IMR-90 (cell line): ENCODE measurements around the gene CDH2. TPM values are rescaled to one million over a fixed set of nuclear protein-coding genes. Genes with fewer than 3 reads are reported as not detected.

Experiments used
- ATAC-seq: fragments of 200-7000 bp; cut with Tn5 transposase; 2 replicates; pipeline ENCODE4 v1.9.1; 2020; ENCODE audit warnings: low read depth, mild to moderate bottlenecking, moderate library complexity
- BruUV-seq: library from RNA; stranded (reverse); fragments of 400-500 nt; replicated peaks from 2 replicates; lab custom pipeline; 2021; lab: Mats Ljungman, UMichigan
- CTCF ChIA-PET: fragments of 300-600 bp; formaldehyde crosslinking; extraction: SDS; loops from one replicate; lab custom pipeline; 2021; ENCODE audit warnings: antibody characterized with exemption; lab: Yijun Ruan, JAX
- POLR2A ChIA-PET: fragments of 300-600 bp; sonication (Branson Sonifier 250); formaldehyde crosslinking; loops from one replicate; lab custom pipeline; 2022; ENCODE audit warnings: antibody characterized with exemption; ENCODE audit not compliant: unreplicated experiment; lab: Charles Lee
- DNase-seq: peaks from one replicate; pipeline ENCODE4 v3.0.0; 2013
- H2AFZ ChIP-seq: replicated peaks from 2 replicates; pipeline ENCODE3; 2013; ENCODE audit warnings: low read length, mild to moderate bottlenecking; ENCODE audit not compliant: poor library complexity
- H2AK5ac ChIP-seq: 2 replicates; pipeline ENCODE4 v1.6.1; 2013; ENCODE audit warnings: low read depth, low read length, inconsistent platforms
- H2AK9ac ChIP-seq: replicated peaks from 2 replicates; pipeline ENCODE3; 2013; ENCODE audit warnings: mild to moderate bottlenecking, low read depth, low read length, moderate library complexity; ENCODE audit not compliant: poor library complexity
- H2BK120ac ChIP-seq: 2 replicates; pipeline ENCODE4 v1.6.1; 2013; ENCODE audit warnings: low read depth, low read length, inconsistent platforms
- H2BK15ac ChIP-seq: 3 replicates; pipeline ENCODE4 v1.6.1; 2013; ENCODE audit warnings: low read depth, low read length, inconsistent platforms
- H2BK20ac ChIP-seq: 2 replicates; pipeline ENCODE4 v1.6.1; 2013; ENCODE audit warnings: low read depth, mild to moderate bottlenecking, inconsistent platforms, low read length, moderate library complexity
- H2BK5ac ChIP-seq: 2 replicates; pipeline ENCODE4 v1.6.1; 2013; ENCODE audit warnings: mild to moderate bottlenecking, low read depth, low read length, inconsistent platforms; ENCODE audit not compliant: poor library complexity, severe bottlenecking
- H3K14ac ChIP-seq: replicated peaks from 2 replicates; pipeline ENCODE4 v1.6.1; 2013; ENCODE audit warnings: low read depth, low read length, inconsistent platforms
- H3K18ac ChIP-seq: 2 replicates; pipeline ENCODE4 v1.6.1; 2013; ENCODE audit warnings: low read depth, low read length, control low read depth
- H3K23ac ChIP-seq: 2 replicates; pipeline ENCODE4 v1.6.1; 2013; ENCODE audit warnings: low read depth, low read length, inconsistent platforms
- H3K27ac ChIP-seq: 2 replicates; pipeline ENCODE4 v1.5.1; 2013; ENCODE audit warnings: mild to moderate bottlenecking, control low read depth, low read length; ENCODE audit not compliant: insufficient read depth
- H3K27me3 ChIP-seq: 2 replicates; pipeline ENCODE4 v1.6.1; 2013; ENCODE audit warnings: low read length; ENCODE audit not compliant: control insufficient read depth, insufficient read depth
- H3K36me3 ChIP-seq: 2 replicates; pipeline ENCODE4 v1.6.1; 2013; ENCODE audit warnings: low read length, mixed read lengths; ENCODE audit not compliant: control insufficient read depth, insufficient read depth
- H3K4ac ChIP-seq: 2 replicates; pipeline ENCODE4 v1.6.1; 2013; ENCODE audit warnings: low read depth, low read length, inconsistent platforms
- H3K4me1 ChIP-seq: 2 replicates; pipeline ENCODE4 v1.6.1; 2013; ENCODE audit warnings: low read length, mixed read lengths; ENCODE audit not compliant: control insufficient read depth, insufficient read depth
- H3K4me2 ChIP-seq: 2 replicates; pipeline ENCODE4 v1.6.1; 2013; ENCODE audit warnings: low read depth, mild to moderate bottlenecking, control low read depth, low read length, moderate library complexity
- H3K4me3 ChIP-seq: 2 replicates; pipeline ENCODE4 v1.5.1; 2013; ENCODE audit warnings: low read depth, mild to moderate bottlenecking, control low read depth, low read length, moderate library complexity; ENCODE audit not compliant: insufficient read depth
- H3K56ac ChIP-seq: 2 replicates; pipeline ENCODE4 v1.6.1; 2013; ENCODE audit warnings: low read length, inconsistent platforms; ENCODE audit not compliant: insufficient read depth; ENCODE audit errors: extremely low read depth
- H3K79me1 ChIP-seq, 2 experiments: 2 replicates each; pipeline ENCODE4 v1.6.1; 2013; ENCODE audit warnings: low read length in 2 of 2, inconsistent platforms in 1 of 2, low read depth in 1 of 2
- H3K9ac ChIP-seq: 2 replicates; pipeline ENCODE4 v1.6.1; 2013; ENCODE audit warnings: low read depth, low read length, control low read depth
- H3K9me1 ChIP-seq: 2 replicates; pipeline ENCODE4 v1.6.1; 2013; ENCODE audit warnings: low read length, inconsistent platforms; ENCODE audit not compliant: insufficient read depth
- H3K9me3 ChIP-seq: 2 replicates; pipeline ENCODE4 v1.6.1; 2013; ENCODE audit warnings: low read length; ENCODE audit not compliant: control insufficient read depth, insufficient read depth
- H4K20me1 ChIP-seq: 2 replicates; pipeline ENCODE4 v1.6.1; 2013; ENCODE audit warnings: low read length, inconsistent platforms; ENCODE audit not compliant: insufficient read depth
- H4K5ac ChIP-seq: 2 replicates; pipeline ENCODE4 v1.6.1; 2013; ENCODE audit warnings: mild to moderate bottlenecking, low read depth, low read length, control low read depth
- H4K8ac ChIP-seq, 2 experiments: 2 replicates each; pipeline ENCODE4 v1.6.1; 2013; ENCODE audit warnings: low read depth in 2 of 2, low read length in 2 of 2, control low read depth in 1 of 2, inconsistent platforms in 1 of 2
- H4K91ac ChIP-seq: 2 replicates; pipeline ENCODE4 v1.6.1; 2013; ENCODE audit warnings: low read depth, low read length, inconsistent platforms; ENCODE audit not compliant: insufficient read depth
- BHLHE40 ChIP-seq: fragments of 150-350 bp; IDR thresholded peaks from 2 replicates; pipeline ENCODE4 v1.6.1; 2016; ENCODE audit warnings: mild to moderate bottlenecking, low read depth, low read length
- CEBPB ChIP-seq: IDR thresholded peaks from 2 replicates; pipeline ENCODE4 v1.6.1; 2012; ENCODE audit warnings: low read depth, low read length, improper control_type of control experiment
- CHD1 ChIP-seq: IDR thresholded peaks from 2 replicates; pipeline ENCODE4 v1.6.1; 2012; ENCODE audit warnings: low read depth, low read length, improper control_type of control experiment
- CTCF ChIP-seq: conservative IDR thresholded peaks from 2 replicates; pipeline ENCODE4 v1.5.1; 2012; ENCODE audit warnings: mild to moderate bottlenecking, low read depth, low read length, improper control_type of control experiment
- MAZ ChIP-seq: IDR thresholded peaks from 2 replicates; pipeline ENCODE4 v1.6.1; 2012; ENCODE audit warnings: low read depth, mild to moderate bottlenecking, low read length, improper control_type of control experiment, moderate library complexity, borderline replicate concordance
- NFE2L2 ChIP-seq: fragments of 150-350 bp; IDR thresholded peaks from 2 replicates; pipeline ENCODE4 v1.6.1; 2016; ENCODE audit warnings: low read depth, mild to moderate bottlenecking, low read length
- POLR2A ChIP-seq: IDR thresholded peaks from 2 replicates; pipeline ENCODE4 v1.6.1; 2012; ENCODE audit warnings: mild to moderate bottlenecking, low read depth, low read length
- RAD21 ChIP-seq: IDR thresholded peaks from 2 replicates; pipeline ENCODE4 v1.6.1; 2012; ENCODE audit warnings: low read length, improper control_type of control experiment
- RCOR1 ChIP-seq: IDR thresholded peaks from 2 replicates; pipeline ENCODE4 v1.6.1; 2012; ENCODE audit warnings: mild to moderate bottlenecking, low read length, improper control_type of control experiment; ENCODE audit not compliant: insufficient replicate concordance
- RFX5 ChIP-seq: IDR thresholded peaks from 2 replicates; pipeline ENCODE4 v1.8.0; 2012; ENCODE audit warnings: low read depth, mild to moderate bottlenecking, low read length, moderate library complexity
- SMC3 ChIP-seq: fragments of 150-350 bp; IDR thresholded peaks from 2 replicates; pipeline ENCODE4 v1.6.1; 2016; ENCODE audit warnings: low read depth, mild to moderate bottlenecking, antibody characterized with exemption, low read length, moderate library complexity
- WGBS, 2 experiments: methylation state at CpG; one replicate each; pipeline versions ENCODE4 v1.1.5 to v1.1.7; 2013; ENCODE audit warnings: missing lambda C conversion rate in 2 of 2; ENCODE audit not compliant: insufficient read length in 1 of 2; ENCODE audit errors: extremely low coverage in 2 of 2; 5-methylcytosine and 5-hydroxymethylcytosine counted together
- dilution Hi-C: fragments of 300-500 bp; cut with HindIII; formaldehyde crosslinking; loops from one replicate; pipeline ENCODE4 v1.14.3; 2018; ENCODE audit warnings: low sequenced_read_pairs; ENCODE audit not compliant: unreplicated experiment
- in situ Hi-C: fragments of 300-500 bp; cut with MboI; formaldehyde crosslinking; loops from 3 replicates; pipeline ENCODE4 v1.14.3; 2019; ENCODE audit warnings: low sequenced_read_pairs, inconsistent platforms, mixed read lengths
- intact Hi-C: fragments of 100-400 bp; cut with micrococcal nuclease; formaldehyde crosslinking; loops from 2 replicates; pipeline ENCODE4 v1.10.0; 2022
- polyA plus RNA-seq, 3 experiments: library from polyadenylated mRNA; depleted of rRNA; stranded (reverse); fragments of >200 nt; gene quantifications; 2 replicates each; pipeline ENCODE4 v1.2.3, GENCODE V29; 2012; ENCODE audit warnings: low replicate concordance in 1 of 3
- total RNA-seq: library from RNA; depleted of rRNA; stranded (reverse); fragments of >200 nt; gene quantifications from 2 replicates; pipeline ENCODE4 v1.2.3, GENCODE V29; 2012

Gene CDH2
- total and polyA plus RNA-seq, 2 of the 4 experiments (the other 2 are of a cell fraction), result 55.6 to 111 TPM

GRCh38 chr18:28109781-28110560 lies 67.0 kb downstream of the CDH2 start (continued):
- TF ChIP-seq POLR2A, result no peak
- TF ChIP-seq RFX5, result no peak
- TF ChIP-seq NFE2L2, result no peak
- no peak for TF ChIP-seq CEBPB
- no peak for TF ChIP-seq CHD1

DNA sequence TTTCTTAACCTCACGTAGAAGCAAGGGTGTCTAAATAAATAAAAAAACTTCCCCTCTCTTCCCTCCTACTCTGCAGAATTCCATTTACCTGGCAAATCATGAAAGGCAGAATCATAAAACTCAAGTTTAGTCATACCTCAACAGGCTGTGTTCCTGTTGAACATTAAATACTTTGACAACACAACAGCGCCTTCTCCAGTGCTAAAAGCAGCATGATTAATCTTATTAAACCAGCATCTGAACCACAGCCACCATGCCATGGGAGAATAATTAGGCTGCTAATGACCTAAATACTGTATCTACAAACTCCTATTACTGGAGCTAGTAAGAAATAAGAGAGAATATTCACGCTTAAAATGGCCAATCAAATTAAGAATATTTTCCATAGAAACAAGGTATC lies 68.1 kb downstream of the CDH2 start:
- Histone ChIP-seq H3K79me1 (peaks cover 13 to 38% of the 10 kb centered on the region in 2 experiments), H3K4me1 (peaks cover 17% of the 10 kb centered on the region), H2AK9ac (no peak overlapping the region), H4K91ac (no peak overlapping the region), H3K36me3 (no peaks in the 10 kb centered on the region), H4K8ac (no peak overlapping the region), H3K4me3 (no peak overlapping the region), H3K9ac (no peak overlapping the region), H3K4me2 (no peak overlapping the region), H3K56ac (no peak overlapping the region), H3K14ac (no peak overlapping the region), H4K20me1 (no peaks in the 10 kb centered on the region), H2AFZ (no peak overlapping the region), H3K9me1 (peaks cover 12% of the 10 kb centered on the region; the same call in 1 of the 2 replicates), H3K27me3 (no peaks in the 10 kb centered on the region), H4K5ac (no peak overlapping the region), H3K27ac (no peak overlapping the region), H3K23ac (no peak overlapping the region), H2BK15ac (no peak overlapping the region), H3K9me3 (no peaks in the 10 kb centered on the region), H2BK5ac (peak overlapping the region; percentile 30), H3K4ac (no peak overlapping the region), H2BK20ac (no peak overlapping the region), H2BK120ac (peak overlapping the region; percentile 42; the same call in 1 of the 2 replicates), H2AK5ac (no peak overlapping the region), H3K18ac (no peak overlapping the region)
- ChIA-PET POLR2A (no interaction called here), CTCF (interaction anchor here (0.5 kb wide), 1 partner anchor 20 kb away, joined by 4 read pairs; no protein-coding TSS in a partner anchor)
- intact Hi-C loops (loop anchor here (5.0 kb wide), 1 partner anchor 502 kb away; no protein-coding TSS in a partner anchor), in situ Hi-C loops (no loop called here), dilution Hi-C loops (no loop called here)
- TF ChIP-seq MAZ, result no peak
- peak; percentile 37 for TF ChIP-seq RAD21
- TF ChIP-seq RCOR1, result no peak
- TF ChIP-seq BHLHE40, result no peak
- TF ChIP-seq CTCF, result no peak
- TF ChIP-seq SMC3, result 0 out of 2 replicates have a peak, but pooled peaks have one; percentile 19
- no peak for TF ChIP-seq CEBPB
- ATAC-seq (no peak), DNase-seq (no peak)
- no TSS peak for BruUV-seq
- 100% methylated on average over 1 of the region's 3 CpGs; no CpG with 5 or more reads in 1 of the 2 experiments for WGBS, 2 experiments
